Nucleus accumbens (tissue), 56 donors: ENCODE measurements around the gene SPATA22.
"Not testable (repeated sequence)": the region's sequence is repeated elsewhere in the genome, so short reads cannot be mapped to it uniquely, and the experiment has no call there.

Source experiments
- DNase-seq, 56 donors: peaks; one replicate each; lab custom pipeline; 2025; lab: John Stamatoyannopoulos, UW

The SPATA22 gene

GRCh38 chr17:3471599-3471998 is at the start of gene SPATA22:
Gene SPATA22 (minus strand): TSS chr17:3471819. CDS start chr17:3469325, 2,494 bp downstream.
- DNase-seq: no peak

- DNase-seq: not testable (repeated sequence)
These were observed 47.9 kb upstream of the SPATA22 start for GRCh38 chr17:3519472-3519871.

- no peak for DNase-seq
These were observed 43.3 kb upstream of the SPATA22 start for GRCh38 chr17:3514873-3515272.

- not testable (repeated sequence) for DNase-seq
These were observed 42.5 kb upstream of the SPATA22 start for GRCh38 chr17:3514167-3514566.

- peak in 14 of 56 donors; percentile 9 to 55 (median 18) for DNase-seq
These were observed 41.9 kb upstream of the SPATA22 start for GRCh38 chr17:3513305-3514035.

GRCh38 chr17:3512505-3513171 is 41.0 kb upstream of the SPATA22 start:
- DNase-seq: peak in 50 of 56 donors; percentile 47 to 92 (median 81)

GRCh38 chr17:3511852-3512504 is 40.4 kb upstream of the SPATA22 start:
- DNase-seq: no peak

GRCh38 chr17:3510090-3510489 is 38.5 kb upstream of the SPATA22 start:
- no peak for DNase-seq

- DNase-seq: no peak
These were observed 36.2 kb upstream of the SPATA22 start for GRCh38 chr17:3507869-3508268.

GRCh38 chr17:3507071-3507470 is 35.5 kb upstream of the SPATA22 start:
- no peak for DNase-seq

- no peak for DNase-seq
These were observed 34.4 kb upstream of the SPATA22 start for GRCh38 chr17:3506054-3506453.

- DNase-seq: no peak
These were observed 33.4 kb upstream of the SPATA22 start for GRCh38 chr17:3505008-3505407.

- no peak for DNase-seq
These were observed 31.7 kb upstream of the SPATA22 start for GRCh38 chr17:3503285-3503684.

- DNase-seq: peak in 44 of 56 donors; percentile 4 to 78 (median 34)
These were observed 30.8 kb upstream of the SPATA22 start for GRCh38 chr17:3502466-3502865.

- no peak for DNase-seq
These were observed 29.7 kb upstream of the SPATA22 start for GRCh38 chr17:3501344-3501743.

GRCh38 chr17:3497101-3497500 is 25.5 kb upstream of the SPATA22 start:
- no peak for DNase-seq

- DNase-seq: no peak
These were observed 14.0 kb upstream of the SPATA22 start for GRCh38 chr17:3485481-3486068.

GRCh38 chr17:3482852-3483251 is 11.2 kb upstream of the SPATA22 start:
- no peak for DNase-seq

- no peak for DNase-seq
These were observed 8.4 kb upstream of the SPATA22 start for GRCh38 chr17:3479988-3480387.

- no peak for DNase-seq
These were observed 4.4 kb upstream of the SPATA22 start, which contains the start of gene ASPA for GRCh38 chr17:3475812-3476610. Gene ASPA (plus strand): TSS chr17:3475997. CDS start chr17:3476160, 163 bp downstream.
